Activated effector memory CD4-positive, alpha-beta T cell treated with Interleukin-2 at 50 U/mL for 16 hours (primary cell): ENCODE data around the gene SPIB.
"Not testable (repeated sequence)": the region's sequence is repeated elsewhere in the genome, so short reads cannot be mapped to it uniquely, and the experiment has no call there.

Experiments
- DNase-seq: peaks from one replicate; pipeline ENCODE4 v3.0.0-alpha.2; 2020

SPIB gene

DNA sequence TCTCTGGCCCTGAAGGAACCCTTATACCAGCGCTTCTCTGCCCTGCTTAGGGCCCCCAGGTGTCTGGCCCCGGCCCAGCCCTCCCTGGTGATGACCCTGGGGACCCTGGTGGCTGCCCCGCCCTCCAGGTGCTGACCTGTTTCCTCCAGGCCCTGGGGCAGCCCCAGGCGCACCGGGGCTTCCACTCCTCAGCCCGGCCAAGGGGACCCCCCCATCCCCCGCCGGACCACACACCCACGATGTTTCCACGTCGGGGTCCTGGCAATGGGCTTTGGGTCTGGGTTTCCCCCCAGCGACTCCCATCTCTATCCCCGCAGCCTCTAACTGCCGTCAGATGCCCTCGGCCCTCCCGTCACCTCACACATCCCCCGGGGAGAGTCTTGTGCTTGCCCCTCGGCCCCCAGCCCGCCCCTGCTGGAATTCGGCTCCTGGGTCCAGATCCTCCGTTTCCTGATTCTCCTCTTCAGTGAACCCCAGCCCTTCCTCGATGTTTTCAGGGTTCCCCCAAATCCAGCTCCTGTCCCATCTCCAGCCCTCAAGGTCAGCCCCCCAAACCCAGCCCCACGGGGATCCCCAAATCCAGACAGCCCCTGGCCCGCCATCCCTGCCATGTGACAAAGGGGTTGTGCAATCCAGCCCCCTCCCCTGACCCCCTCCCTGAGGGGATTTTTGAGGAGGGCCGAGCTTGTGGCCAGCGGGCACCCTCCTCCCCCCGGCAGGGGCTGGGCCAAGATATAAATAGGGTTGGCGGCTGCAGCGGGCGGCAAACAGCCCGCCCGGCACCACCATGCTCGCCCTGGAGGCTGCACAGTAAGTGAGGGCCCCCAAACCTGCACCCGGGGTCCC is at the start of gene SPIB:
Gene SPIB, plus strand, starts transcription at position 763 of the 846 bp plus-strand sequence. Its CDS starts 25 bp downstream, at position 788.
- no peak for DNase-seq

GRCh38 chr19:50371914-50372475 is 46.7 kb upstream of the SPIB start:
- no peak for DNase-seq

GRCh38 chr19:50376166-50377050 is 42.3 kb upstream of the SPIB start, which contains the start of gene NR1H2:
Gene NR1H2 (plus strand): TSS chr19:50376457. CDS start chr19:50377606, 1,149 bp downstream.
- DNase-seq = peak; percentile 91

- peak; percentile 19 for DNase-seq
These were observed 41.7 kb upstream of the SPIB start for GRCh38 chr19:50377051-50377461.

- DNase-seq = no peak
These were observed 41.2 kb upstream of the SPIB start for GRCh38 chr19:50377517-50377916.

DNA sequence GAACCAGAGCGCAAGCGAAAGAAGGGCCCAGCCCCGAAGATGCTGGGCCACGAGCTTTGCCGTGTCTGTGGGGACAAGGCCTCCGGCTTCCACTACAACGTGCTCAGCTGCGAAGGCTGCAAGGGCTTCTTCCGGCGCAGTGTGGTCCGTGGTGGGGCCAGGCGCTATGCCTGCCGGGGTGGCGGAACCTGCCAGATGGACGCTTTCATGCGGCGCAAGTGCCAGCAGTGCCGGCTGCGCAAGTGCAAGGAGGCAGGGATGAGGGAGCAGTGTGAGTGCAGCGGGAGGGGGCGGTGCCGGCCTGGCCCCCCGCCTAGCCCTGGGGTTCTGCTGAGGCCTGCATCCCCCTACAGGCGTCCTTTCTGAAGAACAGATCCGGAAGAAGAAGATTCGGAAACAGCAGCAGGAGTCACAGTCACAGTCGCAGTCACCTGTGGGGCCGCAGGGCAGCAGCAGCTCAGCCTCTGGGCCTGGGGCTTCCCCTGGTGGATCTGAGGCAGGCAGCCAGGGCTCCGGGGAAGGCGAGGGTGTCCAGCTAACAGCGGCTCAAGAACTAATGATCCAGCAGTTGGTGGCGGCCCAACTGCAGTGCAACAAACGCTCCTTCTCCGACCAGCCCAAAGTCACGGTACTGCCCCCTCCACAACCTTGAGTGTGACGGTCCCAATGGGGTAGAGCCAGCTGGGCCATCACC is 40.4 kb upstream of the SPIB start:
- DNase-seq = no peak

DNA sequence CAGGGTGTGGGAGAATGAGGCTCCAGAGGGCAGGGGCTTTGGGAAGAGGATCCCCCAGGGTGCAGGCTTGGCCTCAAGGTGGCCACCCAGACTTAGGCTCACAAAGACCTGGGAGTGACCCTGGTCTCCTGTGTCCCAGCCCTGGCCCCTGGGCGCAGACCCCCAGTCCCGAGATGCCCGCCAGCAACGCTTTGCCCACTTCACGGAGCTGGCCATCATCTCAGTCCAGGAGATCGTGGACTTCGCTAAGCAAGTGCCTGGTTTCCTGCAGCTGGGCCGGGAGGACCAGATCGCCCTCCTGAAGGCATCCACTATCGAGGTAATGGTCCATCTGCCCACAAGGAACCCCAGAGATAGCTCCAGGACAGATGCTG is 39.9 kb upstream of the SPIB start:
- no peak for DNase-seq

GRCh38 chr19:50379602-50380001 is 39.1 kb upstream of the SPIB start:
- DNase-seq = no peak

DNA sequence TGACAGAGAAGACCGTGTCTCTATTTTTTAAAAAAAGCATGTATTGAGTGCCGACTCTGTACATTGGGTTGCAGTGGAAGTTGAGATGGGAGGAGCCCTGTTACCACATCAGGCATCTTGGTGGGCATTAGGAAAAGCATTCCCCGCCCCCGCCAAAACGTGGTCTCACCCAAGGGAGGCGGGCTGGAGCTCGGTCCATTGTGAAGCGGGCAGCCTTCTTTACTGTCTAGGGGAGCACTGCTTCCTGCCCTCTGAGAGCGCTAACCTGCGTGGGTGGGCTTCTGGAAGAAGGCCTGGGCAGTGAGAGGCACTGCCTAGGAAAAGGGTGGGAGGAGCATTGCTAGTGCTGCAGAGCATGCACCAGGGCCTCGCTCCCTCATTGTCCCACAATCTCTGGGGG is 38.6 kb upstream of the SPIB start:
- no peak for DNase-seq

DNA sequence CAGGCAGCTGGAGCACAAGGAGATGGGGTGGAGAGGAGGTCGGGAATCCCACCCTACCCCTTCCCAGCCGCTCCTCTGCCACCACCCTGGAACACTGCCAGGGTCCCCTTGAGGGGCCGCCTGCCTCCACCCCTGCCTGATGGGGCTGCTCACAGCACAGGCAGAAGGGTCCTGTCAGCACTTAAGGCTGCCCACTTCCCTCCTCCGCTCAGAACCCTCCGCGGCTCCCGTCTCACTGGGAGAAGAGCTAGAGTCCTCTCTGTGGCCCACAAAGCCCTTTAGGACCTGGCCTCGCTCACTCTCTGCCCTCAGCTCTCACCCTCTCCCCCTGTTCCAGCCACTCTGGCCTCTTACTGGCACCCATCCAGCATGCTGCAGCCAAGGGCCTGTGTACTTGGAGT is 38.0 kb upstream of the SPIB start:
- no peak for DNase-seq

GRCh38 chr19:50381881-50382729 is 36.6 kb upstream of the SPIB start:
- no peak for DNase-seq

DNA sequence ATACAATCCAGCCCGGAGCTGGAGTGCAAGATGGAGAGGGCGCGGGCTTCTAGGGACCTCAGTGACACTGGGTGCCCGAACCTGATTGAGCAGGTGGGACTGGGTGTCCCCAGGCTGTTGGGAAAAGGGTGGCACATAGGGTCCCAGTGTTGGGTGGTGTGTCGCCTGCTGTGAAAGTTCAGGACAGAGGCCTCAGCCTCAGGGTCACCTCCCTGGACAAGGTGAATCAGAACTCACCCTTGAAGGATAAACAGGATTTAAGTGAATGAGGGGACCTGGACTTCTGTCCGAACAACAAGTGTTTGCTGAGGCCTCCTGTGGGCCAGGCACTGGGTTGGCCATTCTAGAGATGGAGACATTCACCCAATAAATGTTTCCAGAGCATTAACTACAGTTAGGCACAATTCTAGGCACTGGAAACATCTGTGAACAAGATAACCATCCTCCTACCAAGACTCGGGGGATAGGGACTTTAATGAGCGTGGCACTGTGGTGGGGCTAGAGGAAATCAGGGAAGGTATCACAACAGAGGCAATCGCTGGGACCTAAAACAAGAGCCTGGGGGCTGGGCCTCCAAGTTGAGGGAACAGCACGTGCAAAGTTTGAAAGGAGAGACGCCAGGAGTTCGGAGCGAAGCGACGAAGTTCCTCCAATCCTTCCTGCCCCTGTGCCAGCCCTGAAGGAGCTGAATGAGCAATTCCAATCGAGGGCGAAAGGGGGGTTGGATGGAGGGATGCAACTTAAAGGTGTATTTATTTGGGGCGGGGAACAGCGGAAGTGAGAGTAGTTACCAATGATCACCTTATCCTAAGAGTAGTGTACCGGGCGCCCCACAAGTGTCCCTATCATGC is 35.5 kb upstream of the SPIB start:
- no peak for DNase-seq

DNA sequence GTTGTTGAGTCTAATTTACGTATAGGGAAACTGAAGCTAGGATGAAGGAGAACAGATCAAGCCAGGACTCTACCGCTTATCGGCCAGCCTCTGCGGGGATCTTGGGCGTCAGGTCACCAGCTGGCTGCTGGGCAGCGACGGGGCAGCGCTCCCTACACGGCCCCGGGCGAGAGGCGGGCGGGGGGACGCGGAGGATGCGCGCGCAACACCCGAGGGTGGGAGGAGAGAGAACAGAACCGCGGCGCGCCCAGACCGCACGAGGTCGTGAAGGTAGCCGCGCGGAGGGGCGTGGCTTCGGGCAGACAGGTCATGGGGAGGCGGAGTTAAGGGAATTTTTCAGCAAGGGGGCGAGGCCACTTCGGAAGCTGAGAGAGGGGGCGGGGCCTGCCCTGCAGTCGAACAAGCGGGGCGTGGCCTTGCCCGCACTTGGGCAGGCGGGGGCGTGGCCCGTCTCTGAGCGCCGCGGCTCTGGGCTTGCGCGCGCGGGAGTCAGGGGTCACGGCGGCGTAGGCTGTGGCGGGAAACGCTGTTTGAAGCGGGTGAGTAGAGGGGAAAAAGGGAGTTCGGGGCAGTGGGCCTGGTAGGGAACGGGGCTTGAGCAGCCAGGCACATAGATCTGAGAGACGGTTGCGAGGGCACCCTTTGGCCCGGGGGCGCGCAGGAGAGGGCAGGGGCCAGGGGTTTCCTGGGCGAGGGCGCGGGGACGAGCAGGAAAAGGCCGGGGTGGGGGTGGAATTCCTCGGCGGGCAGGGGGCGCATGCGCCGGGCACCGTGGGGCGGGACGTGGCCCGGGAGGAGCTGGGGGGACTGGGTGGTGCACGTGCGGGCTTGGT is 34.7 kb upstream of the SPIB start, which contains the start of gene POLD1:
Gene POLD1, plus strand, starts transcription at position 496 of the 833 bp plus-strand sequence. CDS start 14,505 bp downstream, outside the sequence.
- peak; percentile 99 for DNase-seq

- no peak for DNase-seq
These were observed 33.8 kb upstream of the SPIB start for GRCh38 chr19:50384685-50385535.

DNA sequence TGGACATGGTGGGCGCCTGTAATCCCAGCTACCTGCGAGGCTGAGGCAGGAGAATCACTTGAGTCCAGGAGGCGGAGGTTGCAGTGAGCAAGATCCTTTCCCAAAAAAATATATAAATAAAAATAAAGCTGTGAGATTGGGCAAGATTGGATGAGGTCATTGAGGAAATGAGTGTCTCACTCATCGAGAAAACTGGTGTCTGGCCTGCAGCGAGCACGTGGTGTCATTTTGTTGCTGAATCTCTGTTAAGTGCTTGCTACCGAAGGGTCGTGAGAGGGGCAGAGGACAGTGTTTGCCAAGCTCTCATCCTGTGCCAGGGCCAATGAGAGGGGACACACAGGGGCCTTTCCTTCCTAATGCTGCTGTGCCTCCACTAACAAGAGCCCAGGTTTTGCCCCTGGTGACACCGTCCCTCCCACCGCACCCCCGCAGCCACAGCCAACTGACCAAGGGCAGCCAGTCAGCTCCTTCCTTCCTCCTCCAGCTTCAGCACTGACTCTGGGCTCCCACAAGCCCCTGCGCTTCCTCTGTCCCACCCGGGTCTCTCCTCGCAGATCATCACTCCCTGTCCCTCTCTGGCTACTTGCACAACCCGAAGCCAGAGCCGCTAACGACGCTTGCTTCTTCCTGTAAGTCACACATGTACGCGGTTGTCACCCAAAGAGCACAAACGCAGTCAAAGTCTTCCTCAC is 31.4 kb upstream of the SPIB start:
- DNase-seq = no peak

GRCh38 chr19:50387868-50388245 is 30.9 kb upstream of the SPIB start:
- no peak for DNase-seq

DNA sequence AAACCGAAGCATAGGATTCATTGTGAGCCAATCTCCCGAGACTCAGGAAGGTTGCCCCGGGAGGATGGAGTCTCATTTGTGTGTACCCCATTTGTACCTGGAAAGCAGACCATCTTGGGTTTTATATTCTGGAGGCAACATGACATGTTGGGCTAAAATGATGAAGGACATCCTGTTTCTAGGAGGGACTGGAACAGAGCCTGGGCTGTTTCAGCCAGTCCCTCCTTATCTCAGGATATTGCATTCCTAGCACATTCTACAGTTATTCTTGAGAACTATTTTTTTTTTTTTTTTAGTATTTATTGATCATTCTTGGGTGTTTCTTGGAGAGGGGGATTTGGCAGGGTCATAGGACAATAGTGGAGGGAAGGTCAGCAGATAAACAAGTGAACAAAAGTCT is 28.4 kb upstream of the SPIB start:
- DNase-seq = not testable (repeated sequence)

GRCh38 chr19:50390952-50391351 is 27.8 kb upstream of the SPIB start:
- not testable (repeated sequence) for DNase-seq
